AG04449 (cell line): ENCODE results near the gene ARID1B.

Source experiments
- CTCF ChIA-PET: fragments of 350-600 bp; formaldehyde crosslinking; extraction: SDS; loops from one replicate; lab custom pipeline; 2021; ENCODE audit warnings: antibody characterized with exemption; lab: Yijun Ruan, JAX
- POLR2A ChIA-PET: fragments of 400-600, 350-600 bp; formaldehyde crosslinking; extraction: SDS; loops from one replicate; lab custom pipeline; 2020; ENCODE audit warnings: antibody characterized with exemption, inconsistent platforms; lab: Yijun Ruan, JAX
- DNase-seq: peaks from one replicate; pipeline ENCODE4 v3.0.0-alpha.2; 2010; ENCODE audit warnings: low read depth, low spot score
- H3K4me3 ChIP-seq: 2 replicates; pipeline ENCODE4 v1.5.1; 2011; ENCODE audit warnings: low read depth, mild to moderate bottlenecking, control low read depth, low read length
- CTCF ChIP-seq: IDR thresholded peaks from one replicate; pipeline ENCODE4 v1.5.1; 2011; ENCODE audit warnings: mild to moderate bottlenecking, moderate library complexity, low read length, control low read depth, inconsistent platforms; ENCODE audit not compliant: insufficient read depth; ENCODE audit errors: missing control alignments

ARID1B gene

DNA sequence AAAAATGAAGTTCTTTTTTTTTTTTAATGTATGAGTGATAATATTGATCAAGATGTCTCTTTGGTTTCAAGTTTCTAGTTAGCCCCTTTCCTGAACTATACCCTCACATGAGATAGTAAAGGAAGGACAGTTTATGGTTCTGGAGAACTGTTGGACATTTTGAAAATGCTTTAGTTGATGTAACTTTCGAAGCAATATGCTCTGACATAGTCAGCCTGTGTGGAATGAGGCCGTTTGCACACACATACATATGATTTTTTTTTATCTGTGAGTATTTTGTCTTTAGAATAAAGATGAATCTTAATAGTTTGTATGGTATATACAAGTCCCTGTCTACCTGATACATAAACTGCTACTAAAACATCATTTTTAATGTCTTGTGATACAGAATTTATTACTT is 177.0 kb downstream of the ARID1B start:
- CTCF ChIA-PET = interaction anchor here (0.7 to 4.1 kb wide), 5 partner anchors 12 to 879 kb away, joined by 3 to 21 read pairs (median 4); no protein-coding TSS in a partner anchor
- POLR2A ChIA-PET = interaction anchor here (1.2 kb wide), 1 partner anchor 177 kb away, joined by 3 read pairs; the partner anchor contains the start of gene ARID1B
- no peak overlapping the region for H3K4me3 ChIP-seq
- no peak for TF ChIP-seq CTCF
- DNase-seq = no peak

- DNase-seq = no peak
- H3K4me3 ChIP-seq = no peak overlapping the region
- TF ChIP-seq CTCF = no peak
- ChIA-PET POLR2A (no interaction called here), CTCF (interaction anchor here (2.1 to 4.1 kb wide), 3 partner anchors 10 to 16 kb away, joined by 7 to 21 read pairs (median 9); no protein-coding TSS in a partner anchor)
Measured at GRCh38 chr6:156954816-156955215, 177.6 kb downstream of the ARID1B start.

- TF ChIP-seq CTCF = no peak
- POLR2A ChIA-PET = no interaction called here
Measured at GRCh38 chr6:156955494-156956183, 178.5 kb downstream of the ARID1B start.

GRCh38 chr6:156956286-156956685 is 179.1 kb downstream of the ARID1B start:
- TF ChIP-seq CTCF = no peak
- ChIA-PET POLR2A (no interaction called here), CTCF (interaction anchor here (2.1 kb wide), 1 partner anchor 9 kb away, joined by 7 read pairs; no protein-coding TSS in a partner anchor)
- no peak overlapping the region for H3K4me3 ChIP-seq
- no peak for DNase-seq

More at GRCh38 chr6:156955494-156956183, 178.5 kb downstream of the ARID1B start:
- no peak for DNase-seq
- CTCF ChIA-PET = interaction anchor here (0.6 to 4.1 kb wide), 3 partner anchors 10 to 224 kb away, joined by 3 to 21 read pairs (median 7); no protein-coding TSS in a partner anchor
- H3K4me3 ChIP-seq = no peak overlapping the region

GRCh38 chr6:156957931-156958547 is 180.9 kb downstream of the ARID1B start:
- ChIA-PET POLR2A (interaction anchor here (0.6 kb wide), 1 partner anchor 23 kb away, joined by 3 read pairs; no protein-coding TSS in a partner anchor), CTCF (no interaction called here)
- no peak for DNase-seq
- H3K4me3 ChIP-seq = no peak overlapping the region
- no peak for TF ChIP-seq CTCF

GRCh38 chr6:156960525-156960924 is 183.3 kb downstream of the ARID1B start:
- TF ChIP-seq CTCF = no peak
- ChIA-PET CTCF (no interaction called here), POLR2A (no interaction called here)
- no peak for DNase-seq
- no peak overlapping the region for H3K4me3 ChIP-seq
